Measurements from ENCODE around the gene EHD4. TPM values are rescaled to one million over a fixed set of nuclear protein-coding genes. Genes with fewer than 3 reads are reported as not detected.

The EHD4 gene
- total and polyA plus RNA-seq, 2 donors (not counting 3 experiments of a cell fraction or from before 2014, with no cell fraction given), result 96.7 to 128 TPM

- Histone ChIP-seq H4K20me1 (replicated peaks; ENCODE audit: control insufficient read depth, extremely low read depth, insufficient read depth, low read length) (no peaks in the 10 kb centered on the region), H3K36me3 (ENCODE audit: control insufficient read depth in 2 of 2, extremely low read depth in 1 of 2, insufficient read depth in 2 of 2, low read length in 2 of 2) (no peaks in the 10 kb centered on the region), H3K4me3 (replicated peaks in 1 of 3; ENCODE audit: insufficient read depth in 1 of 3, low read depth in 1 of 3, low read length in 3 of 3) (no peak overlapping the region), H3K27ac (ENCODE audit: insufficient read depth, low read depth, low read length) (no peak overlapping the region), H3K9ac (replicated peaks; ENCODE audit: extremely low read depth, insufficient read depth, low read length) (no peak overlapping the region), H3K79me2 (ENCODE audit: control insufficient read depth, insufficient read depth, low read length) (no peaks in the 10 kb centered on the region), H3K9me3 (replicated peaks; ENCODE audit: control insufficient read depth, insufficient read depth, low read length) (no peaks in the 10 kb centered on the region), H3K27me3 (ENCODE audit: control insufficient read depth in 2 of 2, insufficient read depth in 2 of 2, low read length in 2 of 2) (no peaks in the 10 kb centered on the region), H3K4me2 (ENCODE audit: insufficient read depth, low read length) (no peak overlapping the region), H3K4me1 (ENCODE audit: control insufficient read depth, extremely low read depth, insufficient read depth, low read length) (peaks cover 3% of the 10 kb centered on the region), H3K9me1 (replicated peaks; ENCODE audit: control insufficient read depth, extremely low read depth, insufficient read depth, low read length) (no peaks in the 10 kb centered on the region), H2AFZ (ENCODE audit: low read depth, low read length) (no peak overlapping the region)
- BruUV-seq (replicated peaks), result no TSS peak
- ChIA-PET POLR2A (no interaction called here), CTCF (interaction anchor here (0.7 kb wide), 1 partner anchor 73 kb away, joined by 3 read pairs; no protein-coding TSS in a partner anchor)
- DNase-seq (ENCODE audit: low read depth, low spot score) (no peak), FAIRE-seq (no peak)
- TF ChIP-seq JUN (IDR thresholded peaks at IDR 0.05; ENCODE audit: borderline replicate concordance, insufficient read depth, insufficient read length, low read depth), result no peak
- TF ChIP-seq MAX (IDR thresholded peaks at IDR 0.05; ENCODE audit: insufficient read depth, insufficient read length), result no peak
- TF ChIP-seq FOS (IDR thresholded peaks at IDR 0.05; ENCODE audit: borderline replicate concordance, insufficient read depth, low read length), result no peak
- TF ChIP-seq MYC (IDR thresholded peaks at IDR 0.05; ENCODE audit: low read depth, low read length), result no peak
- TF ChIP-seq POLR2A (IDR thresholded peaks at IDR 0.05; ENCODE audit: low read depth, low read length), result no peak
- TF ChIP-seq GATA2 (IDR thresholded peaks at IDR 0.05; ENCODE audit: insufficient read depth, insufficient read length, low read depth, low read length), result no peak
- intact Hi-C loops (cut with micrococcal nuclease) (no loop called here), dilution Hi-C loops (cut with MboI; ENCODE audit: extremely low pct_ligation_motif_present, low sequenced_read_pairs) (no loop called here)
Measured at GRCh38 chr15:41977757-41978383, 5.5 kb upstream of the EHD4 start.

- H3K79me2 ChIP-seq (ENCODE audit: control insufficient read depth, insufficient read depth, low read length), result peaks cover 17% of the 10 kb centered on the region
- H4K20me1 ChIP-seq (replicated peaks; ENCODE audit: control insufficient read depth, extremely low read depth, insufficient read depth, low read length), result no peaks in the 10 kb centered on the region
- peaks cover 5% of the 10 kb centered on the region for H3K4me1 ChIP-seq (ENCODE audit: control insufficient read depth, extremely low read depth, insufficient read depth, low read length)
- H3K4me2 ChIP-seq (ENCODE audit: insufficient read depth, low read length), result no peak overlapping the region
- no peaks in the 10 kb centered on the region for H3K9me1 ChIP-seq (replicated peaks; ENCODE audit: control insufficient read depth, extremely low read depth, insufficient read depth, low read length)
- dilution Hi-C loops (cut with MboI; ENCODE audit: extremely low pct_ligation_motif_present, low sequenced_read_pairs) (no loop called here), intact Hi-C loops (cut with micrococcal nuclease) (no loop called here)
- no peaks in the 10 kb centered on the region for H3K27me3 ChIP-seq (ENCODE audit: control insufficient read depth in 2 of 2, insufficient read depth in 2 of 2, low read length in 2 of 2)
- ChIA-PET POLR2A (no interaction called here), CTCF (no interaction called here)
- no peak overlapping the region for H3K9ac ChIP-seq (replicated peaks; ENCODE audit: extremely low read depth, insufficient read depth, low read length)
- no peaks in the 10 kb centered on the region for H3K9me3 ChIP-seq (replicated peaks; ENCODE audit: control insufficient read depth, insufficient read depth, low read length)
- H3K27ac ChIP-seq (ENCODE audit: insufficient read depth, low read depth, low read length), result no peak overlapping the region
- TF ChIP-seq MAX (IDR thresholded peaks at IDR 0.05; ENCODE audit: insufficient read depth, insufficient read length), result no peak
- no peak for TF ChIP-seq POLR2A (IDR thresholded peaks at IDR 0.05; ENCODE audit: low read depth, low read length)
- TF ChIP-seq FOS (IDR thresholded peaks at IDR 0.05; ENCODE audit: borderline replicate concordance, insufficient read depth, low read length), result no peak
- TF ChIP-seq EZH2 (IDR thresholded peaks at IDR 0.05; ENCODE audit: borderline replicate concordance, low read depth, low read length, severe bottlenecking), result no peak
- no peak for TF ChIP-seq POLR2AphosphoS5 (IDR thresholded peaks at IDR 0.05; ENCODE audit: insufficient read depth, low read depth, low read length)
- no peak for TF ChIP-seq MYC (IDR thresholded peaks at IDR 0.05; ENCODE audit: low read depth, low read length)
- TF ChIP-seq CTCF (IDR thresholded peaks at IDR 0.05; ENCODE audit: extremely low read depth in 1 of 2, insufficient read depth in 1 of 2, low read depth in 1 of 2, low read length in 2 of 2), result no peak
- TF ChIP-seq JUN (IDR thresholded peaks at IDR 0.05; ENCODE audit: borderline replicate concordance, insufficient read depth, insufficient read length, low read depth), result no peak
- TF ChIP-seq GATA2 (IDR thresholded peaks at IDR 0.05; ENCODE audit: insufficient read depth, insufficient read length, low read depth, low read length), result no peak
- H2AFZ ChIP-seq (ENCODE audit: low read depth, low read length), result no peak overlapping the region
- no peak for FAIRE-seq
- BruUV-seq (replicated peaks), result no TSS peak
- H3K36me3 ChIP-seq (ENCODE audit: control insufficient read depth in 2 of 2, extremely low read depth in 1 of 2, insufficient read depth in 2 of 2, low read length in 2 of 2), result no peaks in the 10 kb centered on the region
- H3K4me3 ChIP-seq (replicated peaks in 1 of 3; ENCODE audit: insufficient read depth in 1 of 3, low read depth in 1 of 3, low read length in 3 of 3), result no peak overlapping the region
- no peak for DNase-seq (ENCODE audit: low read depth, low spot score)
Measured at GRCh38 chr15:41975669-41976068, 3.3 kb upstream of the EHD4 start.
